Activated naive CD8-positive, alpha-beta T cell treated with anti-CD3 and anti-CD28 coated beads, Interleukin-2, amount 10 ng/mL, durations not matched to agents 7 days and 5 days (primary cell): ENCODE results near the gene NDUFAF8. TPM values are rescaled to one million over a fixed set of nuclear protein-coding genes. Genes with fewer than 3 reads are reported as not detected.

ENCODE experiments used
- ATAC-seq: fragments of 150-1000 bp; cut with Tn5 transposase; one replicate; pipeline ENCODE4 v1.10.0; 2021; ENCODE audit warnings: low read depth, moderate library complexity
- POLR2A ChIA-PET: fragments of 350-600 bp; sonication (Branson Sonifier 250); formaldehyde crosslinking; loops from one replicate; lab custom pipeline; 2021; ENCODE audit warnings: antibody characterized with exemption; lab: Charles Lee
- DNase-seq: peaks from one replicate; pipeline ENCODE4 v3.0.0; 2021
- H3K27ac Mint-ChIP-seq: one replicate; pipeline ENCODE4 v1.8.0; 2022; ENCODE audit warnings: mild to moderate bottlenecking, mixed read lengths
- H3K27me3 Mint-ChIP-seq: one replicate; pipeline ENCODE4 v1.8.0; 2022; ENCODE audit warnings: mild to moderate bottlenecking, moderate library complexity, mixed read lengths
- H3K36me3 Mint-ChIP-seq: one replicate; pipeline ENCODE4 v1.8.0; 2021; ENCODE audit warnings: mild to moderate bottlenecking, mixed read lengths
- H3K4me1 Mint-ChIP-seq: one replicate; pipeline ENCODE4 v1.8.0; 2021; ENCODE audit warnings: mixed read lengths
- H3K4me3 Mint-ChIP-seq: one replicate; pipeline ENCODE4 v1.8.0; 2022; ENCODE audit warnings: mild to moderate bottlenecking, moderate library complexity, mixed read lengths
- H3K9me3 Mint-ChIP-seq: one replicate; pipeline ENCODE4 v1.8.0; 2021; ENCODE audit warnings: mixed read lengths
- total RNA-seq, 2 experiments: library from RNA; stranded (reverse); gene quantifications; one replicate each; pipeline ENCODE4 v1.2.3, GENCODE V29; 2021

Gene NDUFAF8
- total RNA-seq, 2 experiments from 2014 or later = 33.0 to 44.6 TPM

DNA sequence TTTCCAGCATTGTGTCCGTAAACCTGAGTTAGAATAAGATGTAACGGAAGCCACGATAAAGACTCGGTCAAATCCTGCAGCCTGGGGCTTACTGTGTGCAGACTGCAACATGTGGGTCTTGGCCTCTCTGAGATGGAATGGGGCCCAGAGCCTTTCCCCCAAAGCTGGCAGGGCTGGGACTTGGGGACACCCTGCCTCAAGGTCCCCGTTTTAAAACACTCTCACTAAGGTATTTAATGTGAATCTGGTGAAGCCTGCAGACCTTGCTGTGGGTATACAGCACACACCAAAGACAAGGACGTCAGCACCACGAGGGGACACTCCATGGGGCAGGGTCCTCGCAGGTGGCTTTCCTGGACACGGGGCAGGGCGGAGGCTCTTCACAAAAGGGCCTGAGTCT is 2.1 kb downstream of the NDUFAF8 start:
- Mint-ChIP-seq H3K36me3 (peaks cover 5% of the 10 kb centered on the region), H3K27ac (peak overlapping the region; percentile 50)
- ATAC-seq = no peak

DNA sequence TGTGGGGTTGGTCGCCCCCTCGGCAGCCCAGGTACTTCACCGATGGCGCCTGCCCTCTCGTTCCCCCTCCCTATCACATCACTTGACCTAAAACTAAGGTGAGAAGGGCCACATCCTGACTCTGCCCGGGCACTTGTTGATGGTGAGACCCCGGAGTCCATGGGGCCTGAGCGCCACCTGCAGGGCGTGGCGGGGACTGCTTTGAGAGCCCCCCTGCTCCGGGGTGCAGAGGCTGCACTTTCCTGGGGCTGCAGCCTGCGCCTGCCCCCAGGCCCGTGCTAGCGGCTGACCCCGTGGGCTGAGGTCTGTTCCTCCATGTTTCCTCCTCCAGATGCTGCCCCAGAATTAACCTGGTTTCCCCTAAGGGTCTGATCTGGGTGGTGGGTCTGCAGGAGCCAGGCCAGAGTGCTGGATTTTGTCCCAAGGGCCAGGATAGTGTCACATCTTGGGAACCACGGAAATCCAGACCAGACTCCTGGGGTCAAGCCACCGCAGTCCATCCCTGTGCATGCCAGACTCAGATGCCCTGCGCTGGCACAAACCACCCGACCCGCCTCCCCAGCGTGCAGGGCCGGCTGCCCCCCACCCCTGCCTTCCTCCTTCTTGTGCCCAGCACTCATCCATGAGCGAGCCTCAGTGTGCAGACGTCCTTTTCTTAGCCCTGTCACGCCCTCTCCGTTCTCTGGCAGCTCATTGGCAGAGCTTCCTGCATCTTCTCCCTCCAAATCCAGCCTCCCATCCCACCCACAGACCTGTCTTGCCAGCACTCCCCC is 2.7 kb downstream of the NDUFAF8 start:
- no peak overlapping the region for H3K27ac Mint-ChIP-seq

More for the DNA sequence above, 2.1 kb downstream of the NDUFAF8 start:
- Mint-ChIP-seq H3K4me3 (peak overlapping the region; percentile 52), H3K9me3 (no peaks in the 10 kb centered on the region), H3K4me1 (peaks cover 30% of the 10 kb centered on the region), H3K27me3 (no peaks in the 10 kb centered on the region)
- DNase-seq = no peak
- POLR2A ChIA-PET = no interaction called here

DNA sequence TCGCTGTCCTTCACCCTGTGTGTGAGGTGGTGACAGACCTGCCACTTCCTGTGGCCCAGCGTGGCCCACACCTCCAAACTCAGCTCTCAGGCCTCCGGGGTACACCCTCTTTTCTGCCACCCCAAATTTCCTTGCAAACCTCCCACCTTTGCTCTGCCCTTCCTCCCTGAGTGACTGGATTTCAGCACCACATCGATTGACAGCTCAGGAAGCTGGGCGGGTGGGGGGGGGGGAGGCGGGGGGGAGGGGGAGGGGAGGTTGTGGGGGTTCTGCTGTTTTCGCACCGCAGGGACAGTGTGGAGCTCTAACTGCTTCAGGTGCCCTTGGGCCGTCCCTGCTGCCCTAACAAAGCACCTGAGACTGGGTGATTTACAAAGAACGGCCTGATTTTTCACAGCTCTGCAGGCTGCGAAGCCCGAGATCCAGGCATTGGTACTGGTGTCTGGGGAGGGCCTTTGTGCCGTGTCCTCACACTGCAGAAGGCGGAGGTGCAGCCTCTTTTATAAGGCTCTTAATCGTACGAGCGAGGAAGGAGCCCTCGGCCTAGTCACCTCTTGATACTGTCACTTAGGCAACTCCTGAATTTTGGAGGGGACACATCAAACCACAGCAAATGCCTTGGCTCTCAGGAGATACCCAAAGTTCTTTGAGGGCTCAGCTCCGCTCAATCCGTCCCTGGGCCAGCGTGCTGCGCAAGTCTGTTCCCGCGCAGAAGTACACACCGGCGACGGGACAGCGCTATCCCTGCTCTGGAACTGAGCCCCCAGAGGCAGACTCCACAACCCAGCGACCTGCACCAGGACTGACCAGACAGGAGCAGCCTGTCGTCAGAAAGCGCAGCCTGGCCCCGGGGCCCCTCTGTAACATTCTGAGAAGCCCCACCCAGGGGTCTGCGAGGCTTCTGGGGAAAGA is 3.6 kb downstream of the NDUFAF8 start:
- POLR2A ChIA-PET = no interaction called here
- Mint-ChIP-seq H3K27ac (no peak overlapping the region), H3K27me3 (no peaks in the 10 kb centered on the region), H3K9me3 (no peaks in the 10 kb centered on the region), H3K36me3 (peaks cover 5% of the 10 kb centered on the region), H3K4me3 (peak overlapping the region; percentile 28), H3K4me1 (peaks cover 23% of the 10 kb centered on the region)
- ATAC-seq (no peak), DNase-seq (no peak)

More for the DNA sequence above, 2.7 kb downstream of the NDUFAF8 start:
- ATAC-seq (no peak), DNase-seq (peak; percentile 84)
- H3K27me3 Mint-ChIP-seq = no peaks in the 10 kb centered on the region
- H3K9me3 Mint-ChIP-seq = no peaks in the 10 kb centered on the region
- peak overlapping the region; percentile 28 for H3K4me3 Mint-ChIP-seq
- POLR2A ChIA-PET = no interaction called here
- peaks cover 30% of the 10 kb centered on the region for H3K4me1 Mint-ChIP-seq
- H3K36me3 Mint-ChIP-seq = peaks cover 5% of the 10 kb centered on the region

DNA sequence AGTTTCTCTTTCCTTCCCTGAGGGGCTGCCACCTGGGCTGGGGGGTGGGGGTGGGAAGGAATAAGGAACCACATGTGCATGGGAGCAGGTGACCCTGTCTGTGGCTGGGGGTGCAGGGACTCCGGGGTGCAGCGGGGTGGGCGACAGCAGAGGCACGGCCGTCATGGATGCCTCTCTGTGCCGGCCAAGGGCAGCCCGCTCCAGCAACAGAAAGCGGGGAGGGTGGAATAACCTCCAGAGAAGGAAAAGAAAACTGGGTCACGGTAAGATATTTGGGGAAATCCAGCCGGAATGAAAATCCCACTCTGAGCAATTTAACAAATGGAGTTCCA is 4.2 kb downstream of the NDUFAF8 start:
- no peak for ATAC-seq
- H3K4me1 Mint-ChIP-seq = peaks cover 18% of the 10 kb centered on the region
- no peak for DNase-seq
- POLR2A ChIA-PET = no interaction called here
- peaks cover 5% of the 10 kb centered on the region for H3K36me3 Mint-ChIP-seq
- H3K27me3 Mint-ChIP-seq = no peaks in the 10 kb centered on the region
- H3K9me3 Mint-ChIP-seq = no peaks in the 10 kb centered on the region
- no peak overlapping the region for H3K4me3 Mint-ChIP-seq
- H3K27ac Mint-ChIP-seq = no peak overlapping the region

DNA sequence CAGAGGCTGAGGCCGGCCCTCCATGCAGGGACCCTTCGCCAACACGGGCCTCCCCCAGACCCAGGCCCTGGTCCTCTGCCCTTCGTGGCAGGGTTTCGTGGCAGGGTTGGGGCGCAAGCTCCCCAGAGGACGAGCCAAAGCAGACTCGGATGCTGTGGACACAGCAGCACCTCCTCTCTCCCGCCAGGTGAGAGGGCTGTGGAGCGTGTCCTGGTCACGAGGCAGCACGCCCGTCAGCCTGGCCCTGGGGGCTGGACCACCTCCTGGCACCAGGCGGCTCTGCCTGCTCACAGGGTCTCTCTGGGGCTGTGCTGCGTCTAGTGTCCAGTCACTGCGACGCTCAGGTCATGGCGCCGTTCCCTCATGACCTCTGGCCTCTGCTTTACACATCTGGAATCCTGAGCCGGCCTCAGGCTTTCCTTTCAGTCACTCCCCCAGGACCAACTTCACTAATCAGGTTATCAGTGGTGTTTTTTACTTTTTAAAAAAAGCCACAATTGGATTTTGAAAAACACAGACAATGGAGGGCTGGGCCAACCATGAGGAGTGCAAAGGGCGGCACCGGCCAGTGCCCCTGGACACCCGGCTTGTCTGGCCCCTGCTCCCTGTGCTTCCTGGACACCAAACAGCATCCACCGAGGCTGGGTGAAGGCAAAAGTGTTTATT is 5.4 kb downstream of the NDUFAF8 start:
- peaks cover 5% of the 10 kb centered on the region for H3K36me3 Mint-ChIP-seq
- DNase-seq (no peak), ATAC-seq (no peak)
- H3K9me3 Mint-ChIP-seq = no peaks in the 10 kb centered on the region
- no peak overlapping the region for H3K4me3 Mint-ChIP-seq
- no peaks in the 10 kb centered on the region for H3K27me3 Mint-ChIP-seq
- POLR2A ChIA-PET = interaction anchor here (0.6 kb wide), 1 partner anchor 224 kb away, joined by 3 read pairs; no protein-coding TSS in a partner anchor
- no peak overlapping the region for H3K27ac Mint-ChIP-seq
- peaks cover 18% of the 10 kb centered on the region for H3K4me1 Mint-ChIP-seq

DNA sequence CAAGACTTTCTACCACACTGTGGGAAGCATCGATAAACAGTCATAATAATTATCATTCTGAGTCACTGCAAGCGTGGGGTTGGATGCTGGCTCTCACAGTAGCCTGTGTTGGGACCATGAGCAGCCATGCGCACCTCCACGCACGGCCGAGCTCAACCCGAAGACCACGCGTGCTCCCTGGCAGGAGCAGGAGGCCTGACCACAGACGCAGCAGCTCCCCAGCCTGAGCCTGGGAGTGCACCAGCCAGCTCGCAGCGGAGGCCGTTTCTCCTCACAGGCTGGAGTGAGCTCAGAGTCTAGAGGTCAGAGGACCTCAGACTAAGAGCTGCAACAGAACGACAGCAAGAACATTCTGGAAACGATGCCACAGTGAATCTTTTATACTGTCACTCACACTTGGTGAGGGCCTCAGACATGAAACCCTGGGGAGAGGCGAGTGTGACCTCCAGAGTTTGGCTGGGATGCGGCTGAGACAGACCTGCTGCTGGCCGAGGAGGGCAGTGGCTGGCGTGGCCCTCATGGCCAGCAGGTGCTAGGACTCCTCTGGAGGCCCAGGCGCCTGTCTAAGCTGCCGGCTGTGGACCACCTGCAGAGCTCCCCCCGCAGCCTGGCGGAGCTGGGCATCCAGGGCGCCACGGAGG is 6.0 kb downstream of the NDUFAF8 start:
- no peak overlapping the region for H3K27ac Mint-ChIP-seq
- POLR2A ChIA-PET = no interaction called here

DNA sequence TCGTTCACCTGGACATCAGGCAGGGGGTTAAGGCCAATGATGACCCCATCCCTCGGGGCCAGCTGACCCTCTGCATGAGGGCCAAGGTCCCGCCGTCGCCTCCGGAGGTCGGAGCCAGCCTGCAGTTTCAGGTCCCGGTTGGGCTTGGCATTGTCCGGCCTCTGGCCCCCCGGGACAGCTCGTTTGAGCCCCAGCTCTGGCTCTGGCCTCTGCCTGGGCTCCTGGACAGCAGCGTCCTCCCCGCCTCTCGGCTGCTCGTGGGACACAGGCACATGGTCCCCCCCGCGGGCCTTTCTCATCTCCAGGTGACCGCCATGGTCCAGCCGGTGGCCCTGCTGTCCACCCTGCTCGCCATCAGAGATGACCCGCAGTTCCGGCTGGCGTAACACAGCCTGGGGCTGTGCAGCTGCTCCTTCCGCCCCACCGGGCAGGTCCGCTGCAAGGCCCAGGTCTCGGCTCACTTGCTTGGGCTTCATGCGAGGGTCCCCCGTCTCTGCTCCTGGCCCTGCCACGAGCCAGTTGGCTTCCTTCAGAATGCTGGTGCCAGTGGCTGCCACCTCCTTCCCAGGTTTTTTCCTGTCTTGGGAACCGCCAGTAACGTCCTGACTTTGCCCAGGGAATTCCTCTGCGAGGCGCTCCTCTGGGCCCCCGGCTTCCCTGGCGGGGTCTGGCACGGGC is 6.7 kb downstream of the NDUFAF8 start:
- POLR2A ChIA-PET = interaction anchor here (0.6 kb wide), 1 partner anchor 263 kb away, joined by 3 read pairs; no protein-coding TSS in a partner anchor
- no peak for ATAC-seq
- no peak overlapping the region for H3K27ac Mint-ChIP-seq
- H3K27me3 Mint-ChIP-seq = no peaks in the 10 kb centered on the region
- H3K9me3 Mint-ChIP-seq = no peaks in the 10 kb centered on the region
- H3K4me3 Mint-ChIP-seq = no peak overlapping the region
- no peak for DNase-seq
- peaks cover 10% of the 10 kb centered on the region for H3K4me1 Mint-ChIP-seq
- peaks cover 5% of the 10 kb centered on the region for H3K36me3 Mint-ChIP-seq

More for the DNA sequence above, 6.0 kb downstream of the NDUFAF8 start:
- no peak overlapping the region for H3K4me3 Mint-ChIP-seq
- H3K4me1 Mint-ChIP-seq = peaks cover 15% of the 10 kb centered on the region
- H3K9me3 Mint-ChIP-seq = no peaks in the 10 kb centered on the region
- peaks cover 5% of the 10 kb centered on the region for H3K36me3 Mint-ChIP-seq
- ATAC-seq (no peak), DNase-seq (no peak)
- no peaks in the 10 kb centered on the region for H3K27me3 Mint-ChIP-seq

DNA sequence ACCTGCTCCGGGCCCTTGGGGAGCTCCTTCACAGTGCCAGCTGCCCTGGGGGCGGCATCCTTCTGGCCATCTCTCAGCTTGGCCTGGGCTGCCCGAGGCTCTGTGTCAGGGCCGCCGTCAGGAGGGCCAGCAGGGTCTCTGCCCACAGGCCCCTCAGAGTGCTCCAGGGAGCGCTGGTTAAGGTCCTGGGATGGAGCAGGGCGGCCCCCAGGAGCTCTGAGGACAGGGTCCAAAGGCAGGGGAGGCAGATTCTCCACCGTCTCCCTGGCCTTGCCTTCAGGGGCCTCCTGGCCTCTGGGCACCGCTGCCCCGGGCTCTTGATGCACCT is 7.2 kb downstream of the NDUFAF8 start:
- H3K36me3 Mint-ChIP-seq = peaks cover 3% of the 10 kb centered on the region
- ATAC-seq (no peak), DNase-seq (no peak)
- POLR2A ChIA-PET = interaction anchor here (0.6 kb wide), 1 partner anchor 262 kb away, joined by 3 read pairs; no protein-coding TSS in a partner anchor
- peaks cover 6% of the 10 kb centered on the region for H3K4me1 Mint-ChIP-seq
- no peaks in the 10 kb centered on the region for H3K9me3 Mint-ChIP-seq
- H3K27ac Mint-ChIP-seq = no peak overlapping the region
- no peaks in the 10 kb centered on the region for H3K27me3 Mint-ChIP-seq
- no peak overlapping the region for H3K4me3 Mint-ChIP-seq

DNA sequence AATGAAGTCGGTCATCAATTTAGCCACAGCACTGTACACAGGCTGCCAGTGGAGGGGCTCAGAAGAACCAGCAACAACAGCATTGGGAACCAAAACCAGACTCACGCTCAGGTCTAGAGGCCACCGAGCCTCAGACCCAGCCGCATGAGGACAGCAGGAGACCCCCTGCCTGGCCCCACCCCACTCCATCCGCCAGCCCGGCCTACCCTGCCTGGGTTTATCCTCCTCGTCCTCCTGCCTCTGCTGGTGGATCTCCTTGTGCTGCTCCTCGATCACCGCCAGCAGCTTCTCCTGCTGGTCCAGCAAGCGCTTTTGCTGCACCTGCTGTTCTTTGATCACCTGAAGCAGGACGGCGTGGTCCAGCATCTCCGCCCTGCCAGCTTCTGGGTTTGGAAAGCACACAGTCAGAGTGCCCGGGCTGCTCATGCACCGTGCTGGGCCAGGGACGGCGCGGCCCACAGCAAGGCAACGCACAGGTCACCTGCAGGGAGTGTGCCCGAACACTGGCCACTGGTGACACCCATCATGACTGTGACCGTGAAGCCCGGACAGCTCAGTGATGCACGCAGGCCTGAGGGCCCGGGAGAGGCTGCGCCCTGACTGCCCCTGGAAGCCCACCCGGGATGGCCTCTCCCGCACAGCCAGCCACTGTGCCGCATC is 7.7 kb downstream of the NDUFAF8 start:
- no peaks in the 10 kb centered on the region for H3K27me3 Mint-ChIP-seq
- POLR2A ChIA-PET = no interaction called here
- H3K36me3 Mint-ChIP-seq = peaks cover 3% of the 10 kb centered on the region
- no peak for DNase-seq
- H3K4me1 Mint-ChIP-seq = peaks cover 3% of the 10 kb centered on the region
- H3K4me3 Mint-ChIP-seq = no peak overlapping the region
- H3K27ac Mint-ChIP-seq = no peak overlapping the region
- ATAC-seq = no peak
- H3K9me3 Mint-ChIP-seq = no peaks in the 10 kb centered on the region

DNA sequence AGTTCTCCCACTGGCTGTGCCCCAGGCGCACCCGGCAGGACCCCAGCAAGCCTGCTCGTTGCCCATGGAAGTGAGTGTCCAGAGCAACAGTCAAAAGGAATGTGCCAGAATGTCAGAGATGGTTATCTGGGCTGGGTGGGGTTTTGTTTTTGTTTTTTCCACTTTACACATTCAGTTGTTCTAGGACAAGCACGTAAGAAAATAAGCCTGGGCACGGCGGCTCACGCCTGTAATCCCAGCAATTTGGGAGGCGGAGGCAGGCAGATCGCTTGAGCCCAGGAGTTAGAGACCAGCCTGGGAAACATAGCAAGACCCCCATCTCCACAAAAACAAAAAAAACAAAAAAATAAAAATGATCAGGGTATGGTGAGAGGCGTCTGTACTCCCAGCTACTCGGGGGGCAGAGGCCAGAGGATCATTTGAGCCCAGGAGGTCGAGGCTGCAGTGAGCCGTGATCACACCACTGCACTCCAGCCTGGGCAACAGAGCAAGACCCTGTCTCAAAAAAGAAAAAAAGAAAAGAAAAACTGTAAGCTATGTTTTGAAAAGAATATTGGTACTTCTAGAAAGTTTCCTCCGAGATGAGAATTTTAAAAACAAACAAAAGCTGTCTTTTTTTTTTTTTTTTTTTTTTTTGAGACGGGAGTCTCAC is 8.3 kb downstream of the NDUFAF8 start:
- H3K27ac Mint-ChIP-seq = no peak overlapping the region
- POLR2A ChIA-PET = no interaction called here
- DNase-seq (no peak), ATAC-seq (no peak)
- peaks cover 2% of the 10 kb centered on the region for H3K4me1 Mint-ChIP-seq
- no peaks in the 10 kb centered on the region for H3K9me3 Mint-ChIP-seq
- no peak overlapping the region for H3K4me3 Mint-ChIP-seq
- H3K27me3 Mint-ChIP-seq = no peaks in the 10 kb centered on the region
- no peaks in the 10 kb centered on the region for H3K36me3 Mint-ChIP-seq

DNA sequence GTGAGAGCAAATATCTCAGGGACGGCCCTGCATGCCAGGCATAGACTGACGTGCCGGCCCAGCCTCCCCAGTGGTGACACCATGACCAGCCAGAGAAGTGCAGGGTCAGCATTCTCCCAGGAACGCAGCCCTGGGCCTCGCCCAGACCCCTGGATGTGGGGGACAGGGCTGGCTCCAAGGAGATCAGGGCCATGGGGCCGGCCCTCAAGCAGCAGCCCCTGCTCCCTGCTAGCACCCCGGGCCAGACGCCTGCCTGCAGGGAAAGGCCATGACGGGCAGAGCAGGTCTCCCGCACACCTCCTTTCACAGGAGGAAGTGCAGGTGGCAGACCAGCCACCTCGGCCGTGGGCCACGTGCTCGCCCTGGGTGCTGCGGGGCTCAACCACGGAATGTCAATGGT is 9.5 kb downstream of the NDUFAF8 start:
- Mint-ChIP-seq H3K9me3 (no peaks in the 10 kb centered on the region), H3K4me1 (peaks cover 8% of the 10 kb centered on the region), H3K36me3 (peaks cover 6% of the 10 kb centered on the region), H3K4me3 (no peak overlapping the region), H3K27ac (no peak overlapping the region), H3K27me3 (no peaks in the 10 kb centered on the region)
- DNase-seq (no peak), ATAC-seq (no peak)
- POLR2A ChIA-PET = no interaction called here
